T1000 (cell line): ENCODE results near the gene SYT17.

ENCODE experiments used
- DNase-seq: peaks from one replicate; lab custom pipeline; 2025; ENCODE audit warnings: mixed read lengths; lab: John Stamatoyannopoulos, UW

The SYT17 gene

GRCh38 chr16:19167710-19168370 lies at the start of gene SYT17:
Gene SYT17 (plus strand): TSS chr16:19168240. CDS start chr16:19168647, 407 bp downstream.
- no peak for DNase-seq

GRCh38 chr16:19118938-19119431 lies 49.1 kb upstream of the SYT17 start:
- DNase-seq, result no peak

GRCh38 chr16:19119564-19119963 lies 48.5 kb upstream of the SYT17 start:
- no peak for DNase-seq

GRCh38 chr16:19123535-19124178 lies 44.4 kb upstream of the SYT17 start:
- DNase-seq, result no peak

GRCh38 chr16:19126300-19126699 lies 41.7 kb upstream of the SYT17 start:
- DNase-seq, result no peak

DNA sequence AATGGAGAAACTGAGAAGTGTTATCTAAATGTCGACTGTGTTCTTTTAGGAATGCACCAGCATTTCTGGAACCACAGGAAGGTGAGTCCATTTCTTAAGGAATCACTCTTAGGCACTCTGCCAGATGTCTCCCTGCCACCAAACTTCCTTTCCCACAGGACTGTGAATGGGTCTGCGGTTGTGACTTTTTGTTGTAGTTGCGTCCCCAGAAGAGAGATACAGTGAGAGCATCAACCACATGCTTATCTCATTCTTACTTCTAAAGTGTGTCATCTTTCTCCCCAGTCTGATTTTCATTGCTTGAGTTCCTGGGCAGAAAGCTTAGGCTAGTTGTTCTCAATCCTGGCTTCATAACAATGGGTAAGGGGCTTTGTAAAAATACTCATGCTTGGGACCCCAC lies 40.8 kb upstream of the SYT17 start:
- DNase-seq, result no peak

GRCh38 chr16:19127674-19128131 lies 40.3 kb upstream of the SYT17 start:
- DNase-seq, result no peak

DNA sequence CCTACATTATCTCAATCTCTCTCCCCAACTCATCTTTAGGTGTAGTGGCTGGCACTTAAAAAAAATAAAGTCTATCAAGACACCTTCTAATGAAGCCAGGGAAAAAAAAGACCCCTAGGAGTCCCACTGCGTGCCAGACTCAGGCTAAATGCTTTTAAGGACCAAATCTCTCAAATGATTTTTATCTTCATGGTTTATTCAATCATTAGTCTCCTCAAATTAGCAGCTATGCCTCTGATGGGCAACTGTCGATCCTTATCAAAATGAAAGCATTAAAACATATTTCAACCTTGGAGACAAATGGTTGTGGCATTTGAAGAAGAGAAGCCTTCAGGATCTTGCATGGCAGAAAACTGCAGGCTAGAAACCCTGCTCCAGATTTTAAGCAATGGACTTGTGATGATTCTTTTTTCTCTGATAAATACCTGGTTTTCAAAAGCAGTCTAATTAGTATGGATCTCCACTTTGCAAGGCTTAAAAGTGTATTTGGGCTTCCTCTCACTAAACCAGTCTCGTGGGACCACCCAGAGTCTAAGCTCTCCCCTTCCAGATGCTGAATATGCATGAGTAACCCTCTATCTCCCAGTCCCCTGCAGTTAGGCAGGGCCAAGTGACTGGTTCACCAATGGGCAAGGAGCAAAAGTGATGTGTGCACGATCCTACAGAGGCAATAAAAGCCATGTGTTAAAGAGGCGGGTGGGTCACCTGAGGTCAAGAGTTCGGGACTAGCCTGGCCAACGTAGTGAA lies 39.4 kb upstream of the SYT17 start:
- DNase-seq, result no peak

- no peak for DNase-seq
These were observed 37.7 kb upstream of the SYT17 start for GRCh38 chr16:19130385-19130784.

GRCh38 chr16:19130852-19131824 lies 36.9 kb upstream of the SYT17 start:
- DNase-seq, result peak; percentile 43

DNA sequence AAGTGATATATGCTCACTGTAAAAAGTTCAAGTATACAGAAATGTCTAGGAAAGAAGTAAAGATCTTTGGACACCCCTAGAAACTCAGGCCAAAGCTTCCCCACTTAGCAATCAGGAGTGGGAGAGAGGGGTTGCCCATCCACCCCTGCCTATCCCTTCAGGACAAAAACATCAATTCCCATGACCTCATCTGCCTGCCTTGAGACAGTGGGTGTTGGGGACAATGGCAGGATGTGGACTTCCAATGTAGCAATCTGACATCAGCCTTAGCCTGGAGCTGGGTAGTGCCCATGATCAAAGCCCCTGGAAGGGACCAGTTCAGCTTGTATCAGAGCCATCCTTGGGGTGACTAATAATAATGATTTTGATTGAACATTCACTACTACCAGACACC lies 36.2 kb upstream of the SYT17 start:
- no peak for DNase-seq

- DNase-seq, result no peak
These were observed 35.8 kb upstream of the SYT17 start for GRCh38 chr16:19132255-19132654.

DNA sequence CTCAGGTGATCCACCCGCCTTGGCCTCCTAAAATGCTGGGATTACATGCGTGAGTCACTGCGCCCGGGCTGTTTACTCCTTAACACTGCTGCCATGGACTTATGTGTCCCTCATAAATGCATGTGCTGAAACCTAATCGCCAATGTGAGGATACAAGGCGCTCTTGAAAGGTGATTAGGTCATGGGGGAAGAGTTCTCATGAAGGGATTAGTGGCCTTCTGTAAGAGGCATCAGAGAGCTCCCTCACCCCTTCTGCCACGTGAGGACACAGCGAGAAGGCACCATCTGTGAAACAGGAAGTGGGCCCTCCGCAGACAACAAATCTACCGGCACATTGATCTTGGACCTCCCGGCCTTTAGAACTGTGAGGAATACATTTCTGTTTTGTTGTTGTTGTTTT lies 35.1 kb upstream of the SYT17 start:
- DNase-seq, result no peak

DNA sequence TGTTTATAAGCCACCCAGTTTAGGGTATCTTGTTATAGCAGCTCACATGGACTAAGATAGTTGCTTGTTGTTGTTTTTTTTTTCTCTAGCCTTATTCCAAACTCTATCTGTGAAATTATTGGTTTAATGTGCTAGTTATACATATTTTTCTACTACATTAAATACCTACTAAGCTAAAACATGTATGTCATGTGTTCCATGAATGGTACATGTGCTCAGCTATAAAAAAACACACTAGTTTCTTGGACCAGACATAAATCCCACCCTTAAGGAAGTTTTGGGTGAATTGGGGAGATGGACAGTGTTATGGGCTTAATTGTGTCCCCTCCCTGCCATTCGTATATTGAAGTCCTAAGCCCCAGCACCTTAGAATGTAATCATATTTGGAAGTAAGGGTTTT lies 34.4 kb upstream of the SYT17 start:
- DNase-seq, result no peak

GRCh38 chr16:19135201-19135842 lies 32.7 kb upstream of the SYT17 start:
- DNase-seq, result no peak

GRCh38 chr16:19135896-19136438 lies 32.1 kb upstream of the SYT17 start:
- no peak for DNase-seq

- DNase-seq, result no peak
These were observed 31.4 kb upstream of the SYT17 start for GRCh38 chr16:19136549-19137196.

DNA sequence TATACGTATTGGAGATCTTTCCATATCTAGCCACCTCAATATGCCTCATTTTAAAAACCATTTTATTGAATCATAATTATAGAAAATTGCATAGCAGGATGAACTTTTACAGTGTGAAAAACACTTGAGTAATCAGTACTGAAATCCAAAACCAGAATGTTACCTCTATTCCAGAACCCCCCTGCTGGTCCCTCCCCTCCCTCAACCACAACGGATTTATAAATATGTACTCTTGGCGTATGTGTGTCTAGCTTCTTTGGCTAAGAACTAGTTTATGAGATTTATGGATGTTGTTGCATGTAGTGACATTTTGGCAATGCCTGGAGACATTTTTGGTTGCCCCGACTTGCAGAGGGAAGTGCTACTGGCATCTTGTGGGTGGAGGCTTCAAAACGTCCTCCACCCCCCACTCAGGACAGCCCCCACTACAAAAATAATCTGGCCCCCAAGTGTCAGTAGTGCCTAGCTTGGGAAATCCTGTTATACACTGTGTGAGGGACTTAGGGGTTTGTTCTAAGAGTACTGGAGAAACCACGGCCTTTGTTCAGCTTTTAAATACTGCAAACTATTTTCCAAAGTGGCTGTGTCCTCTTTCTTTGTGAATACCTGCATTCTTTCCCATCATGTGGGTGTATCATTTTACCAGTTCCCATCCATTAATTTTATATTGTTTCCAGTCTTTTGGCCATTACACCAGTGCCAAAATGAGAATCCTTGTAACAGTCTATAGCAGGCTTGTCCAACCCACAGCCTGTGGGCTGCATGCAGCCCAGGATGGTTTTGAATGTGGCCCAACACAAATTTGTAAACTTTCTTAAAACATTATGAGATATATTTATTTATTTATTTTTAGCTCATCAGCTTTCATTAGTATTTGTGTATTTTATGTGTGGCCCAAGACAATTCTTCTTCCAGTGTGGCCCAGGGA lies 30.6 kb upstream of the SYT17 start:
- no peak for DNase-seq

- no peak for DNase-seq
These were observed 29.4 kb upstream of the SYT17 start for GRCh38 chr16:19138601-19139000.
